CD4-positive, alpha-beta T cell treated with Interleukin-15 for 1 hour (primary cell): ENCODE data around the gene CADPS.

Source experiments
- DNase-seq: peaks from one replicate; pipeline ENCODE4 v3.0.0-alpha.2; 2020

The CADPS gene

DNA sequence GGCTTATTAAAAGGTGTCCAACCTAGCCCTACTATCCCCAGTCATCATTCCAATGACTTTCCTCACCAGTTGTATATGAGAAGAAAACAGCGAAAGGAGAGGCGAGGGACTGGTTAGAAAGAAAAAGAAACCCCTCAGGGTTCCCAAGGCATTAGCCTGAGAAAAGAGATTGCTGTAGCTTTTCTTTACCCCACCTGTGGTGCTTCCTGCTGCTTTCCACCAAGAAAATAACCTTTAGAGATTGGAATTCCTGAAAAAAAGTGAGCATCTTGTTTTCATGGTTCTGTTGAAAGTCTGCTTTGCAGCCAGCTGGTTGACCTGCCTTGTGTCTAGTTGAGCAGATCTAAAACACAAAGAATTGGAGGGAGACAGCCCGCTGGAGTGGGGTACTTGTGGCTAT, 196.4 kb downstream of the CADPS start:
- no peak for DNase-seq

DNA sequence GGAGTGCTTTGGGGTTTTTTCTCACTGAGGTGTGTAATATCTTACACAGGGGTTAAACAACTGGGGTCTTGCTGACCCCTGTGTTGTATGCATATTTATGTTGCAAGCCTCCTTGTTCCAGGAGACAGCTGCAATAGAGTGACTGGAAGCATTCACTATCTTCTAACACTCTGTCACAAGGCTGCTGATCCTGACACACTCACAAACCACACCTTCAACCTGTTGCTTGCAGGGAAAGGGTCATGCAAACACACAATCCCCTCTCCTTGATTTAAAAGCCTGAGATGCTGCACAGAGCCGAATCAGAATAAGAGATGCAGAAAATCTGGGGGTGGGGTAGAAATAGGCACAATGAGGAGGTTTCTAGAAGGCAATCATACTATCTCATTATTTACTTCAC, 197.3 kb downstream of the CADPS start:
- DNase-seq = no peak

DNA sequence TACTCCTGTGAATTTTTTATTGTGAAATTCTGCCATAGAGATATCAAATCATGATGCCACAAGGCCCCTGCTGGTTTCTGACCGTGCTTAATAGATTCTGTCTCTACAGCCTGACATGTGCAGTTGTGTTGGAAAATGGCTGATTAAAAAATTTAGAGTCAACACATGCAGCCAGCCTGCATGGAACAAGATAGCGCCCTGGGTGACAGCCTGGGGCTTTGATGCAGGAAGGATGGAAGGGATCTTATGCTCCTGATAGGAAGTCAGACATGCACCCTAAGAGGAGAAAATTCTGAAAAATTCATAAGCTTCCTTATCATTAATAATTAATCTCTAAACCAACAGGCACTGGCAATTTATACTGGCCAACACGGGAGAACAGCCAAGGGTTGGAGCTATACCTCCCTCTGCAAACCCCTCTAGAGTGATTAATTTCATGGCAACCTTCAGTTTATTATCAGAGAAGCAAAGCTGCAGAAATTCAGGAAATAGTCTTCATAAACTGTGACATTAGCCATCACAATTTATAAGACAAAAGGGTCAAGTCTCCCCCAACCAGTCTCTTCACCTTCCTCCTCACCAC, 198.4 kb downstream of the CADPS start:
- no peak for DNase-seq

GRCh38 chr3:62675492-62675891, 199.7 kb downstream of the CADPS start:
- DNase-seq = no peak

DNA sequence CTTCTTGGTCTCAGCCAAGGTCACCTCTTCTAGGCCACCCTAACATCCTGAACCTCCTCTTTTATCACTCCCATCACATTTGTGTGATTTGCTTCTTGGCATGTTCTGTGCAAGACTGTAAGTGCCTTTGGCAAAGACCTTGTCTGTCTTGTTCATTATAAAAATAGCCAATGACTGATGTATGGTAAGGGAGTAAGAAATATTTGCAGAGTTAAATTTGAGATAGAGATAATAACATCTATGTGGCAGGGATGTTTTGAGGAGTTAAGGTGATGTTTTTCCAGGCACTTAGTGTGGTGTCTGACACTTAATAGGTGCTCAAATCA, 202.3 kb downstream of the CADPS start:
- DNase-seq = no peak

DNA sequence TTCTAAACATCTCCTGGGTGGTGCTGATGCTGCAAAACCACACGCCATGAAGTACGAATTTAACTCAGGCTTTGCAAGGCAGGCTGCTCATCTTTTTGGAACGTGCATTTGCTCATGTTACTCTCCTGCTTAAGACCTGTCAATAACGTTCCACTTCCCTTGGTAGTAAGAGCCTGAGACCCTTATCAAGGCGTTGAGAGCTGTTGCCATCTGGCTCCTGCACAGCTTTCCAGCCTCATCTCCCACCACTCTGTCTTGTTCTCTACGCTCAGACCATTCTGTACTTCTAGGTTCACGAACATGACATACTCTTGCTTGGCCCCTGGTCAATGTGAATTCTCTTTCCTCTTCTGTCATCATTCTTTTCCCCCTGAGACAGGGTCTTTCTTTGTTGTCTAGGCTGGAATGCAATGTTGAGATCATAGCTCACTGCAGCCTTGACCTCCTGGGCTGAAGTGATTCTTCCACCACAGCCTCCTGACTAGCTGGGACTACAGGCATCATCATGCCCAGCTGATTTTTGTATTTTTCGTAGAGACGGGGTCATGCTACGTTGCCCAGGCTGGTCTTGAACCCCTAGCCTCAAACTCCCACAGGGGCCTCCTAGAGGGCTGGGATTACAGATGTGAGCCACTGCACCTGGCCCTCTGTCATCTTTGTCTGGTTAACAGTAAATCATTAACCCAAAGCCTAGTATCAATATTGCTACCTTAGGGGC, 202.8 kb downstream of the CADPS start:
- DNase-seq = no peak

DNA sequence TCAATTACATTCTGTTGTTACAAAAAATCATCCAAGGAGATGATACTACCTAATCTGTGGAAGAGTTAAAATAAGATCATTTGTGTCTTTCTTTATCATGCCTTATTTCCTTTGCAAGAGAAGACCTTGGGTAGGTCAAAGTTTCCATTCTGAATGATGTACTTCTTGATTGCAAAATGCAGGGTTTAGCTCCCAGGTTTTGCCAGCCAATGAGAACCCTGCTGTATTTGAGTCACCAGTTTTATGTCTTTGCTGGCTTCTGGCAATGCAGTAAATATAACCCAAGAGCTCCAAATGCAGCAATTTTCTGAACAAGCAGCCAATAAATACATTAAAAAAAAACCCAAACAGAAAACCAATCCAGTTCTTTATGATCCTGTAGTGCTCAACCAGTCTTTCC, 204.9 kb downstream of the CADPS start:
- no peak for DNase-seq

DNA sequence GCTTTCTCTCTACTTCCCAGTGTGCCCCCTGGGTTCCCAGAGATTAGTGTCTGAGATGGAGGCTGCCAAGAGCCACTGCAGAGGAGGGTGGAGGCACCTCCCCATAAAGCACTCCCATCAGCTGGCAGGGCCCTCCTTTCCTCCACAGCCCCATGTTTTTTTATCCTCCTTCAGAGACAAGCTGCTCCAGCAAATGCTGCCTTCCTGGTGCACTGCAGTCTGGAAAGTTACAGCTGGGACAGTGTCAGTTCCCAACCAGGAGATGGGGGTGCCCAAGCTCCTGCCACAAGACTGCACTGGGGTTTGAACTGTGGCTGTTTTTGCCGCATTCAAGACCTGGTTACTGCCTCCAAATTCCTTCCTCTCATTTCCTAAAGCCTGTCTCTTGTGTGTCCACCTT, 206.1 kb downstream of the CADPS start:
- DNase-seq = no peak

DNA sequence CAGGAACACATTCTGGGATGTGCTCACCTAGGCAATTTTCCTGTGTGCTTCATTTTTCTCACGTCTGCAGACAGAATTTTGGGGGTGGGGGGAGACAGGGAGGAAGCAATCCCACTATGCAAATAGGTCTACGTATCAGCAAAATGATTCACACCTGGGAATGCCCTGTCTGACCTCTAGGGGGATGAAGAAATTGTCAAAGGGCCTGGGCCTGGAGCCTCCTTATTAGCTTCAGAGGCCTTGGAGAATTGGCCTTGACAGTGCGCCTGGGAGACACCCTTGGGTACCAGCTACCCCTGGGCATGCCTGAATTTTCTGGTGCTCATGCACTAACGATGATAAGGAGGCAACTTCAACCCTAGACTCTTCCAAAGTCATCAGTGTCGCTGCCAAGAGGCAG, 207.5 kb downstream of the CADPS start:
- no peak for DNase-seq

DNA sequence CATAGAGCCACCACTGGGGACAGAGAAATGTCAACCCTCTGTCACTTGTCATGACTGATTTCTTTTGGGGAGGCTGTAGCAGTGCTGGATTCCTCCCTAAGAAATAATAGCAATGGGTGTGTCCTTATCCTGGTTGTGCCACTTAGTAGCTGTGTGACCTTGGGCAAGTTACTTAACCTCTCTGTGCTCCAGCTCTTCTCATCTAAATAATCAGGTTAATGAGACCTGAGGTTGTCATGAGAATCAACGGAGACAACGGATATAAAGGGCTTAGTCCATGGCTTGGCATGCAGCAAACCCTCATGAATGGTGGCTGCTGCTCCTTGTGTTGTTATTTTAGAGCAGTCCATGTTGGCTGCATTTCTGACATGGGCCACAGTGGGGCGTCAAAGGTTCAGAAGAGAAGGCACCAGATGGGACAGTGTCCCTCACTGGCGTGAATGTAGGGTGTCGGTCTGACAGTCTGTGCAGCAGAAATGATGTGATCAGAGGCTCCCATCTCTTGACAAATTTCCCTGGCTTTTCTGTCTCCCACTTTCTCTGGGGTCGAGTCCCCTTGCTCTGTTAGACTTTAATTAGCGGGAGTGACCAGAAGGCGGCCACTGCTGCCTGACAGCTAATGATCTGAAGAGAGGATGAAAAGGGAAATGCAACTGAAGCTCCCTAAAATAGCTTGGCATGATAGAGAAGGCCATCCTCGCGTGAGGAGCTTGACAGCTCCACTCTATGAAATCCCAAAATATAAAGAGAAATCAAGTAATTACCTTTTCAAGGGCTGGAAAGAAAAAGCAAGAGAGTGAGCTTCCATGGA, 209.4 kb downstream of the CADPS start:
- no peak for DNase-seq

DNA sequence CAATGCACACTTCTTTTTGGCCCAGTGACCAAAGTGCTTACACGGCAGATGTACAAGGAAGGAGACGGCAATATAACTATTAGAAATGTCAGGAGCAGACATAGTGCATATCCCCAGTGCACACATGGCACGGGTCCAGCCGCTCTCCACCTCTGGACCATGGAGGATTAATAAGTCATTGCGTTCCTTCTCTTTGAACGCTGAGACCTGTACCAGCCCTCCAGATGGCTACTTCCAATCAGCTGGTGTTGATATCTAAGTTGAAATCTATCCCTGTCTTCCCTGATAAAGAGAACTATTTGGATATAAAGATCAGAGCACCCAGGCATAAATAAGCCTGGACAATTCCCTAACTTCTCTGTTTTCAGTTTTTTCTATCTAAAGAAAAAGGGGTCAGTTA, 212.5 kb downstream of the CADPS start:
- no peak for DNase-seq

GRCh38 chr3:62659660-62660059, 215.6 kb downstream of the CADPS start:
- DNase-seq = no peak

DNA sequence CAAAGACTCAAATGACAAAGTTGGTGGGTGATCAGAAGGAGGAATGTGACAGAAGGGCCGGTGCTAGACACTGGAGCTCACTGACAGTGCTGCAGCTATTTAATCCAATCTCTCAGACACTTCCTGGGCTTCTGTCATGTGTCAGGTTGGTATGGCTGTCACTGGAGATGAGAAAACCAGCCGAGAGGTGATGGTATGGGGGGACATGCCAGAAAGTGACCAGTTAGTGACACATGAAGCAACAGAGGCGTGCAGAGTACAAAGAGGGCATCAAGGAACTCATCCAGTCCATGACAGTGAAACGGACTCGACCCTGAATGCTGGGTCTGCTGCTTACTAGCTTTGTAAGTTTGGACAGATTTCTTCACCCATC, 219.5 kb downstream of the CADPS start:
- DNase-seq = no peak

DNA sequence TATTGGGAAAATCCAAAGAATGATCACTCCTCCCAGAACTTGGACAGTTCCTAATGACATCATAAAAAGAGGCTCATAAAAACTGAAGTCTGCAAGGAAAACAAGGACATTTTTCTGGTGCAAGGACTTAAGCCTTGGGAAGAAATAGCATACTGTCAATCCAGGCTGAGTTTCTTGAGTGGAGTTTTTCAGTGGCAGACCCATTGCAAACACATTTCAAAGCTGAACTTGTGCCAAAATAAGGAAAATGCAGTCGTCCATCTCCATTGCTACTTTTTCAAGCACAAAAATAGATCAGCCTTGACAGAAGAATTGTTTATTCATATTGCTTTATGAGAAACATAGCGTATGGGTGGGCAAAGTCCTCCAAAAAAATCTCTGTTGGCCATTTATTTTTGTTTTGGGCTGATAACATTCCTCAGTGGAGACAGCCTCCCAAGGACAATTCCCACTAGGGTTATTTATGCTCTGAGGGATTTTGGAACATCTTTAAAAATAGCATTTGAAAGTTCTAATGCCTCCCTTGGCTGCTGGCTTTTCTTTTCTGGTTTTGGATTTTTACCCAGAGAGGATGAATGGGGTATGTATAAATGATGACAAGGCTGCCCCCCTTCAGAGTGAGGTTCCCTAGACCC, 220.0 kb downstream of the CADPS start:
- DNase-seq = no peak

DNA sequence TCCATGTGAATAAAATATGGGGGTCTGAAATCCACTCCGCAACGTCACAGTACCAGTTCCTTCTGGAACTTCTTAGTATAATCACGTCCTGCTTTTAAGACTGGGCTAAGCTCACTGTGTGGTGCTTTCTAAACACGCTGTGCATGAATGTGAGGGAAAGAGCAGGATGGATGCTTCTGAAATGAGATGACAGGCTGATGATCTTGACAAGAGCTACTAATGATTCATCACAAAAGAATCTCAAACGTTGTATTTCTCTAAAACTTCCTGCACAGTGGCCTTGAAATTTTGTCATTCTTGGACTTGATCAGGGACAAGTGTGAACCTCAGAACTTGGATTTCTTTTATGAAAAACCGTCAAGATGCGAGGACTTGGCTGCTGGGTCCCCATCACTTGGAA, 221.4 kb downstream of the CADPS start:
- no peak for DNase-seq

DNA sequence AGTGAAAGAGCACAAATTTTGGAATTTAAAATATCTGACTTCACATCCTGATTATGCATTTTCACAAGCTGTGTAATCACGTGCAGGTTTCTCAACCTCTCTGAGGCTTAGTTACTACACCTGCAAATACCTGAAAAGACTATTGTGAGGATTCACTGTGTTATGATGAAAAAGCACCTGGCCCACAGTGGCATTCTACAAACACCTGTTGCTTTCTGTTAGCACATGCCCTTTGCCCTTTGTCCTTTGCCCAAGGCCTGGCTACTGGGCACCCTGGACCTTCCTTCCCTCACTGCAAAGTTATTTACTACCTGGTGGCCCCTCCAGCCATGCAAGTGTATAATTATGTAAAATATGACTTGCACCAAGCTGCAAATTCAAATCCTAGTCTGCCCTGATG, 227.5 kb downstream of the CADPS start:
- DNase-seq = no peak

DNA sequence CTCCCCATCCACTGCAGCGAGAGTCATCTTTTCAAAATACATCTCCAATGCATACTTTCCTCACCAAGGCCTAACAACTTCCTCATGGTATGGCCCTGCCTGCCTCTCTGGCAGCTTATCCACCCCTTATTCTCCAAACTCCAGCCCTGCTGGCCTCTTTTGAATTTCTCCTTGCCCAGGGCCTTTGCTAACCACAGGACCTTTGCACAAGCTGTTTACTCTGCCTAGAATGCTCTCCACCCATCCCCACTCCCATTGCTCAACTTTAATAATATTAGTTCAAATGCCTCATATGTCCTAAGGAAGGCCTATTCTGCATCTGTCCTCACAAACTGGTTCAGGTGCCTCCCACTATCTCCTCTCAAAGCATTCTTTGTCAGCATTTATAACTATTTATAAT, 230.7 kb downstream of the CADPS start:
- DNase-seq = no peak

- DNase-seq = no peak
Measured at GRCh38 chr3:62638316-62638715, 236.9 kb downstream of the CADPS start.

DNA sequence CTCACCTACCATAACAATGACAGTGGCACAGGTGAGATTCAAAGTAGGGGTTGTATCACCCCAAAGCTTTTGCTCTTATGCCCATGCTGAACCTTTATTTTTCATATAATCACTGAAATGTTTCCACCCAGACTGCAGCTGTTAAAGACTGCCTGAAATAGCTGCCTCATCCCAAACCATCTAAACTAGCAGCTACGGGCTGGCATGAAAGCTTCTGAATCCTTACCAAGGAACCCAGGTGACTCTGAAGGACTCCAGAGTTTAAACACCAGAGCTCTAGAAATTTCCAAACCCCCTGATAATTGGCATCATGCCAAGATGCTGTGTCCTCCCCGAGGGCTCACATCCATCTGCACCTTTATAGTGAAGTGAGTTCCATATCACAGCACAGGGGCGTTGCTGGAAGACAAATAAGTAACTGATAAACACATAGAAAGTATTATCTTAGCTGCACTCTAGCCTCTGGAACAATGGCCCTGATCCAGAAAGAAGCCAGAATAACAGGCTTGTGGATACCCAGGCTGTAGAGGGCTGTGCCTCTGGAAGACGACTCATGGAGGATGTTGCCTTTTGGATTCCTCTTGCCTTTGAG, 238.9 kb downstream of the CADPS start:
- DNase-seq = no peak

DNA sequence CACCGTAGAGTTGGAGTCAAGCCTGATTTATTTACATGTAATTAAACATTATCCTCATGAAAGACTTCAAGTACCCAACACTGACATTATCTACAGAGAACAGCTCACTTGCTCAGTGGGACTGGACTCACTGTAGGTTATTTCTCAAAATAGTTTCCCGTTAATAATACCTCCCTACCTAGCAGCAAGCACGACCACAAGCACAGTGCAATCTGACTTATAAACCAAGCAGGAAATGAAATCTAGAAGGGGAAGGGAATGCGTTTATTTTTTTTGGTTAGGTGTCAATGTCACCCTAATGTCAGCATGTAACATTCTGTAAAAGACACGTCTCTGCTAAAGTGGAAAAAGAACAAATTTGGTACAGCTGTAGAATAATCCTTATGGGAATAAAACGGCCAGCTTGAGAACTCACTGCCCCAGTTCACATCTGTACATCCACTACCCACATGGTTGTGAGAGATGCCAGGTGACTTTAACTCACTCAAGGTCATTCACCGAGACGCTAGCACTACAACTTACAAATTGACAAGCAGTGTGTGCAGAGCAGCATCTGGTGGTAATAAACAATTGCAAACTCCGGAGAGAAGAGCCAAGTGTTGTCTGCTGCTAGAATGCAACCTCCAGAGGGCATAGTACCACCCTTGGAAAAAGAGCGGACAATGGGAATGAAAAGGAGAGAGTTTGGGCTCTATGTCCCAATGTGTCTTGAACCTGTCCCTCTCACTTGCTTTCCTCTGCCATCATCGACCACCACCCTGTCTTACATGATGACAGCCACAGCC, 242.5 kb downstream of the CADPS start:
- DNase-seq = no peak

- DNase-seq = no peak
Measured at GRCh38 chr3:62631488-62631887, 243.7 kb downstream of the CADPS start.

GRCh38 chr3:62630664-62631063, 244.6 kb downstream of the CADPS start:
- DNase-seq = no peak

DNA sequence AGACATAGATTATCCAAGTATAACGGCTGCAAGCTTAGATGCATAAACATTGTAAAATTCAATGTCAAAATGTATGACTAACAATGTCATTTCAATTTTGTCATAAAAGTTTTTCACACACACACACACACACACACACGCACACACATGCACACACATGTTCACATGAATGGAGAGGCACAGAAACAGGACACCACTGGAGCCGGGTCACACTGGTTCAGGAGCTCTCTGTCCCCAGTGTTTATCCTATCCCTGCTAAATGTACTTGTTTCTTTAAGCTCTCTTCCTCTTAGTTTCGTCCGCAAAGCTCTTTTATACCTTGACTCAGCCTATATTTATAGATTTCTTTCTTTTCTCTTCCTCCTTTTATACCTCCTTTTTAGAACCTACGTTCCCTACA, 249.9 kb downstream of the CADPS start:
- DNase-seq = no peak
